Measurements from ENCODE around the gene EPN2. TPM values are rescaled to one million over a fixed set of nuclear protein-coding genes. Genes with fewer than 3 reads are reported as not detected.

The EPN2 gene
- total RNA-seq, 1 experiment from 2014 or later = 35.6 TPM

GRCh38 chr17:19278729-19279128 is 41.6 kb downstream of the EPN2 start:
- no TSS peak for BruUV-seq (replicated peaks)
- POLR2A ChIA-PET = no interaction called here

GRCh38 chr17:19281161-19281560 is 44.0 kb downstream of the EPN2 start:
- no peaks in the 10 kb centered on the region for H3K27me3 ChIP-seq (replicated peaks; ENCODE audit: control insufficient read depth, insufficient read depth, low read length)
- TF ChIP-seq CTCF (IDR thresholded peaks at IDR 0.05; ENCODE audit: insufficient read depth in 1 of 2, low read depth in 1 of 2, low read length in 1 of 2, severe bottlenecking in 1 of 2, unreplicated experiment in 1 of 2) = no peak
- H3K27me3 Mint-ChIP-seq (ENCODE audit: insufficient read depth, unreplicated experiment) = no peaks in the 10 kb centered on the region
- no peak overlapping the region for H3K4me3 Mint-ChIP-seq (ENCODE audit: unreplicated experiment)
- CTCF ChIA-PET = no interaction called here
- intact Hi-C loops (cut with micrococcal nuclease; ENCODE audit: unreplicated experiment) = no loop called here
- no peak for DNase-seq
- H3K27ac Mint-ChIP-seq (ENCODE audit: unreplicated experiment) = no peak overlapping the region
- no peaks in the 10 kb centered on the region for H3K9me3 ChIP-seq
- H3K9me3 Mint-ChIP-seq (ENCODE audit: unreplicated experiment) = no peaks in the 10 kb centered on the region
- BruUV-seq (replicated peaks) = no TSS peak
- H3K4me1 Mint-ChIP-seq (ENCODE audit: low read depth, unreplicated experiment) = no peaks in the 10 kb centered on the region
- no peaks in the 10 kb centered on the region; the same call in 1 of the 2 replicates for H3K36me3 ChIP-seq (ENCODE audit: control insufficient read depth, insufficient read depth, low read length)
- H3K36me3 Mint-ChIP-seq (ENCODE audit: insufficient read depth, unreplicated experiment) = peaks cover 21% of the 10 kb centered on the region
- H3K4me3 ChIP-seq (ENCODE audit: low read depth, low read length) = no peak overlapping the region
- POLR2A ChIA-PET = no interaction called here
- no peaks in the 10 kb centered on the region for H3K4me1 ChIP-seq

More at GRCh38 chr17:19278729-19279128, 41.6 kb downstream of the EPN2 start:
- TF ChIP-seq CTCF (IDR thresholded peaks at IDR 0.05; ENCODE audit: insufficient read depth in 1 of 2, low read depth in 1 of 2, low read length in 1 of 2, severe bottlenecking in 1 of 2, unreplicated experiment in 1 of 2) = no peak
- Mint-ChIP-seq H3K9me3 (ENCODE audit: unreplicated experiment) (no peaks in the 10 kb centered on the region), H3K27ac (ENCODE audit: unreplicated experiment) (no peak overlapping the region), H3K36me3 (ENCODE audit: insufficient read depth, unreplicated experiment) (peaks cover 34% of the 10 kb centered on the region), H3K4me1 (ENCODE audit: low read depth, unreplicated experiment) (no peaks in the 10 kb centered on the region), H3K4me3 (ENCODE audit: unreplicated experiment) (no peak overlapping the region), H3K27me3 (ENCODE audit: insufficient read depth, unreplicated experiment) (no peaks in the 10 kb centered on the region)
- CTCF ChIA-PET = interaction anchor here (0.8 kb wide), 1 partner anchor 27 kb away, joined by 4 read pairs; no protein-coding TSS in a partner anchor
- no peak for DNase-seq
- H3K4me1 ChIP-seq = no peaks in the 10 kb centered on the region
- no peaks in the 10 kb centered on the region for H3K27me3 ChIP-seq (replicated peaks; ENCODE audit: control insufficient read depth, insufficient read depth, low read length)
- H3K9me3 ChIP-seq = no peaks in the 10 kb centered on the region
- H3K4me3 ChIP-seq (ENCODE audit: low read depth, low read length) = no peak overlapping the region
- H3K36me3 ChIP-seq (ENCODE audit: control insufficient read depth, insufficient read depth, low read length) = no peaks in the 10 kb centered on the region; the same call in 1 of the 2 replicates
- intact Hi-C loops (cut with micrococcal nuclease; ENCODE audit: unreplicated experiment) = no loop called here

GRCh38 chr17:19284005-19284959 is 47.1 kb downstream of the EPN2 start:
- no TSS peak for BruUV-seq (replicated peaks)
- peaks cover 25% of the 10 kb centered on the region for H3K4me1 Mint-ChIP-seq (ENCODE audit: low read depth, unreplicated experiment)

More at GRCh38 chr17:19284005-19284959, 47.1 kb downstream of the EPN2 start:
- peaks cover 19% of the 10 kb centered on the region for H3K36me3 Mint-ChIP-seq (ENCODE audit: insufficient read depth, unreplicated experiment)
- DNase-seq = no peak
- POLR2A ChIA-PET = no interaction called here
- Histone ChIP-seq H3K36me3 (ENCODE audit: control insufficient read depth, insufficient read depth, low read length) (peaks cover 2% of the 10 kb centered on the region), H3K27me3 (replicated peaks; ENCODE audit: control insufficient read depth, insufficient read depth, low read length) (no peaks in the 10 kb centered on the region), H3K9me3 (no peaks in the 10 kb centered on the region), H3K4me1 (peaks cover 15% of the 10 kb centered on the region), H3K4me3 (ENCODE audit: low read depth, low read length) (no peak overlapping the region)
- TF ChIP-seq CTCF (IDR thresholded peaks at IDR 0.05; ENCODE audit: insufficient read depth in 1 of 2, low read depth in 1 of 2, low read length in 1 of 2, severe bottlenecking in 1 of 2, unreplicated experiment in 1 of 2) = no peak
- intact Hi-C loops (cut with micrococcal nuclease; ENCODE audit: unreplicated experiment) = no loop called here
- no peaks in the 10 kb centered on the region for H3K9me3 Mint-ChIP-seq (ENCODE audit: unreplicated experiment)
- no peak overlapping the region for H3K4me3 Mint-ChIP-seq (ENCODE audit: unreplicated experiment)
- no peak overlapping the region for H3K27ac Mint-ChIP-seq (ENCODE audit: unreplicated experiment)
- CTCF ChIA-PET = no interaction called here
- H3K27me3 Mint-ChIP-seq (ENCODE audit: insufficient read depth, unreplicated experiment) = no peaks in the 10 kb centered on the region
